BJ (cell line): ENCODE data around the gene MCC. TPM values are rescaled to one million over a fixed set of nuclear protein-coding genes. Genes with fewer than 3 reads are reported as not detected.

Experiments used
- CTCF ChIA-PET: fragments of 350-600 bp; formaldehyde crosslinking; extraction: SDS; loops from one replicate; lab custom pipeline; 2021; ENCODE audit warnings: antibody characterized with exemption, inconsistent platforms; lab: Yijun Ruan, JAX
- POLR2A ChIA-PET: fragments of 300-600 bp; sonication (Branson Sonifier 250); formaldehyde crosslinking; extraction: SDS; loops from one replicate; lab custom pipeline; 2021; ENCODE audit warnings: antibody characterized with exemption; lab: Charles Lee
- DNase-seq: peaks from one replicate; pipeline ENCODE4 v3.0.0-alpha.2; 2011; ENCODE audit warnings: low read depth
- H3K27me3 ChIP-seq: 2 replicates; pipeline ENCODE4 v1.6.0; 2011; ENCODE audit warnings: low read length; ENCODE audit not compliant: control insufficient read depth, insufficient read depth
- H3K36me3 ChIP-seq: 2 replicates; pipeline ENCODE4 v1.5.1; 2011; ENCODE audit warnings: low read length; ENCODE audit not compliant: control insufficient read depth, insufficient read depth
- H3K4me3 ChIP-seq: 2 replicates; pipeline ENCODE4 v1.5.1; 2011; ENCODE audit warnings: low read depth, mild to moderate bottlenecking, control low read depth, low read length
- CTCF ChIP-seq: IDR thresholded peaks from 2 replicates; pipeline ENCODE4 v1.5.1; 2011; ENCODE audit warnings: low read depth, mild to moderate bottlenecking, control low read depth, inconsistent platforms, low read length, moderate library complexity; ENCODE audit not compliant: insufficient read depth
- polyA plus RNA-seq: library from polyadenylated mRNA; depleted of rRNA; stranded (reverse); fragments of >200 nt; gene quantifications from 2 replicates; pipeline ENCODE4 v1.2.3, GENCODE V29; 2011

Gene MCC
- polyA plus RNA-seq, 1 experiment: 2.3 TPM

- TF ChIP-seq CTCF: no peak
- Histone ChIP-seq H3K27me3 (no peaks in the 10 kb centered on the region), H3K36me3 (no peaks in the 10 kb centered on the region), H3K4me3 (no peak overlapping the region)
- CTCF ChIA-PET: no interaction called here
- no peak for DNase-seq
- POLR2A ChIA-PET: no interaction called here
These were observed 268.6 kb downstream of the MCC start for GRCh38 chr5:113219695-113220094.

- Histone ChIP-seq H3K36me3 (no peaks in the 10 kb centered on the region), H3K27me3 (no peaks in the 10 kb centered on the region), H3K4me3 (no peak overlapping the region)
- ChIA-PET POLR2A (no interaction called here), CTCF (interaction anchor here (0.7 kb wide), 1 partner anchor 1369 kb away, joined by 3 read pairs; no protein-coding TSS in a partner anchor)
- TF ChIP-seq CTCF: no peak
- no peak for DNase-seq
These were observed 269.2 kb downstream of the MCC start for GRCh38 chr5:113218906-113219517.

GRCh38 chr5:113218200-113218599 is 270.1 kb downstream of the MCC start:
- no peak overlapping the region for H3K4me3 ChIP-seq
- POLR2A ChIA-PET: interaction anchor here (0.6 kb wide), 1 partner anchor 394 kb away, joined by 3 read pairs; no protein-coding TSS in a partner anchor
- DNase-seq: no peak
- no peaks in the 10 kb centered on the region for H3K36me3 ChIP-seq
- H3K27me3 ChIP-seq: no peaks in the 10 kb centered on the region
- CTCF ChIA-PET: interaction anchor here (0.6 to 0.7 kb wide), 2 partner anchors 73 to 1369 kb away, joined by 3 read pairs; no protein-coding TSS in a partner anchor
- TF ChIP-seq CTCF: no peak

- Histone ChIP-seq H3K4me3 (no peak overlapping the region), H3K36me3 (no peaks in the 10 kb centered on the region), H3K27me3 (no peaks in the 10 kb centered on the region)
- DNase-seq: no peak
- ChIA-PET CTCF (interaction anchor here (0.9 kb wide), 1 partner anchor 11 kb away, joined by 3 read pairs; no protein-coding TSS in a partner anchor), POLR2A (interaction anchor here (0.6 kb wide), 1 partner anchor 394 kb away, joined by 3 read pairs; no protein-coding TSS in a partner anchor)
- TF ChIP-seq CTCF: no peak
These were observed 270.6 kb downstream of the MCC start for GRCh38 chr5:113217619-113218184.

GRCh38 chr5:113216545-113216944 is 271.7 kb downstream of the MCC start:
- no peak for DNase-seq
- CTCF ChIA-PET: interaction anchor here (0.9 kb wide), 1 partner anchor 12 kb away, joined by 3 read pairs; no protein-coding TSS in a partner anchor

More at GRCh38 chr5:113216545-113216944, 271.7 kb downstream of the MCC start:
- Histone ChIP-seq H3K4me3 (no peak overlapping the region), H3K36me3 (no peaks in the 10 kb centered on the region), H3K27me3 (no peaks in the 10 kb centered on the region)
- POLR2A ChIA-PET: no interaction called here
- no peak for TF ChIP-seq CTCF
